Transverse colon (tissue), 4 donors: ENCODE measurements around the gene SMKR1. TPM values are rescaled to one million over a fixed set of nuclear protein-coding genes. Genes with fewer than 3 reads are reported as not detected.

Experiments used
- DNase-seq: peaks from one replicate; pipeline ENCODE4 v3.0.0-alpha.2; 2019
- H3K27ac ChIP-seq, 4 donors: fragments of 200-600 bp; sonication (generic); 2 replicates each; pipeline ENCODE4 v1.5.1; 2016 to 2018; ENCODE audit warnings: inconsistent platforms in 4 of 4
- H3K27me3 ChIP-seq: fragments of 200-600 bp; sonication (generic); 2 replicates; pipeline ENCODE4 v1.5.1; 2017; ENCODE audit warnings: inconsistent platforms
- H3K36me3 ChIP-seq, 4 donors: fragments of 200-600 bp; sonication (generic); 2 replicates each; pipeline ENCODE4 v1.5.1; 2017 to 2019; ENCODE audit warnings: inconsistent platforms in 4 of 4
- H3K4me1 ChIP-seq, 4 donors: fragments of 200-600 bp; sonication (generic); 2 replicates each; pipeline ENCODE4 v1.5.1; 2017 to 2020; ENCODE audit warnings: inconsistent platforms in 4 of 4
- H3K4me3 ChIP-seq, 4 donors: fragments of 200-600 bp; sonication (generic); 1 replicate in 1 of 4; 2 replicates in 3 of 4; pipeline versions ENCODE4 v1.5.1 to v1.6.1; 2017 to 2019; ENCODE audit warnings: inconsistent platforms in 4 of 4
- H3K9me3 ChIP-seq, 2 donors: fragments of 200-600 bp; sonication (generic); 2 replicates each; pipeline ENCODE4 v1.5.1; 2017 to 2019; ENCODE audit warnings: inconsistent platforms in 2 of 2
- EP300 ChIP-seq: sonication (generic); formaldehyde crosslinking; IDR thresholded peaks from one replicate; pipeline ENCODE4 v1.6.1; 2017; ENCODE audit warnings: antibody characterized with exemption, low read depth
- POLR2A ChIP-seq: fragments of 450-650 bp; IDR thresholded peaks from one replicate; pipeline ENCODE4 v1.6.1; 2016; ENCODE audit warnings: antibody characterized with exemption, mild to moderate bottlenecking, moderate library complexity
- POLR2AphosphoS5 ChIP-seq, 3 donors: sonication (generic); formaldehyde crosslinking; IDR thresholded peaks; one replicate each; pipeline ENCODE4 v1.6.1; 2016; ENCODE audit warnings: antibody characterized with exemption in 3 of 3
- WGBS, 2 donors: methylation state at CpG; one replicate each; pipeline ENCODE4 v1.1.5; 2018; ENCODE audit warnings: low coverage in 1 of 2; 5-methylcytosine and 5-hydroxymethylcytosine counted together
- in situ Hi-C, 4 donors: fragments of 200-750 bp; cut with MboI; loops; one replicate each; pipeline versions ENCODE4 v1.15.0 to v1.15.1; 2017; ENCODE audit warnings: low sequenced_read_pairs in 3 of 4, low pct_ligation_motif_present in 1 of 4, low pct_unique_long_range_greater_than_20kb in 1 of 4
- intact Hi-C: fragments of 100-400 bp; cut with DNase I; formaldehyde crosslinking; loops from one replicate; pipeline ENCODE4 v1.15.1; 2023; ENCODE audit warnings: low total_unique reads
- total RNA-seq, 4 donors: library from RNA; depleted of rRNA; stranded (reverse); fragments of >200 nt; gene quantifications; one replicate each; pipeline ENCODE4 v1.1.0, GENCODE V29; 2016
- TF ChIP-seq, protein P1 (sequence below), 5 experiments: fragments of 200-600 bp in 3 of 5; fragments of 450-650 bp in 2 of 5; sonication (generic) in 3 of 5; IDR thresholded peaks; 1 replicate in 2 of 5; 2 replicates in 3 of 5; pipeline ENCODE4 v1.5.1; 2016 to 2017; ENCODE audit warnings: antibody characterized with exemption in 5 of 5, inconsistent platforms in 3 of 5, mild to moderate bottlenecking in 2 of 5, moderate library complexity in 1 of 5

The SMKR1 gene
- total RNA-seq, 4 donors from 2014 or later, result not detected

DNA sequence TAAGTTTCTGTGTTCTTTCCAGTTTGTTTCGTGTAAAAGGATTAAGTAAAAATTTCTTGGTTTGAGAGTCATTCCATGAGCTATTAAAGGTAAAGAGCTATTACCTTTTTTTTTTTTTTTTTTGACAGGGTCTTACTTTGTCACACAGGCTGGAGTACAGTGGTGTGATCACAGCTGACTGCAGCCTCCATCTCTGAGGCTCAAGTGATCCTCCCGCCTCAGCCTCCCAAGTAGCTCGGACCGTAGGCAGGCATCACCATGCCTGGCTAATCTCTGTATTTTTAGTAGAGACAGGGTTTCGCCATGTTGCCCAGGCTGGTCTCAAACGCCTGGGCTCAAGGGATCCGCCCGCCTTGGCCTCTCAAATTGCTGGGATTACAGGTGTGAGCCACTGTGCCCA lies 1.4 kb downstream of the SMKR1 start:
- Histone ChIP-seq H3K4me1 (peaks cover 0 to 9% (median 5%) of the 10 kb centered on the region in 4 donors), H3K27ac (no peak overlapping the region), H3K36me3 (no peaks in the 10 kb centered on the region), H3K9me3 (no peaks in the 10 kb centered on the region), H3K4me3 (no peak overlapping the region), H3K27me3 (peaks cover 18% of the 10 kb centered on the region)
- DNase-seq, result no peak
- in situ Hi-C loops (no loop called here), intact Hi-C loops (no loop called here)
- TF ChIP-seq, protein P1, sequence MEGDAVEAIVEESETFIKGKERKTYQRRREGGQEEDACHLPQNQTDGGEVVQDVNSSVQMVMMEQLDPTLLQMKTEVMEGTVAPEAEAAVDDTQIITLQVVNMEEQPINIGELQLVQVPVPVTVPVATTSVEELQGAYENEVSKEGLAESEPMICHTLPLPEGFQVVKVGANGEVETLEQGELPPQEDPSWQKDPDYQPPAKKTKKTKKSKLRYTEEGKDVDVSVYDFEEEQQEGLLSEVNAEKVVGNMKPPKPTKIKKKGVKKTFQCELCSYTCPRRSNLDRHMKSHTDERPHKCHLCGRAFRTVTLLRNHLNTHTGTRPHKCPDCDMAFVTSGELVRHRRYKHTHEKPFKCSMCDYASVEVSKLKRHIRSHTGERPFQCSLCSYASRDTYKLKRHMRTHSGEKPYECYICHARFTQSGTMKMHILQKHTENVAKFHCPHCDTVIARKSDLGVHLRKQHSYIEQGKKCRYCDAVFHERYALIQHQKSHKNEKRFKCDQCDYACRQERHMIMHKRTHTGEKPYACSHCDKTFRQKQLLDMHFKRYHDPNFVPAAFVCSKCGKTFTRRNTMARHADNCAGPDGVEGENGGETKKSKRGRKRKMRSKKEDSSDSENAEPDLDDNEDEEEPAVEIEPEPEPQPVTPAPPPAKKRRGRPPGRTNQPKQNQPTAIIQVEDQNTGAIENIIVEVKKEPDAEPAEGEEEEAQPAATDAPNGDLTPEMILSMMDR (IDR thresholded peaks at IDR 0.05), result no peak
- TF ChIP-seq POLR2A (no peak), POLR2AphosphoS5 (IDR thresholded peaks at IDR 0.05) (no peak), EP300 (no peak)
- WGBS, 2 donors, result 84 to 88% methylated on average over 2 to 8 of the region's 8 CpGs

- 75% methylated on average over 8 of the region's 8 CpGs; no CpG with 5 or more reads in 1 of the 2 donors for WGBS, 2 donors
- intact Hi-C loops (no loop called here), in situ Hi-C loops (no loop called here)
- H3K27me3 ChIP-seq, result no peaks in the 10 kb centered on the region
- H3K36me3 ChIP-seq, result no peaks in the 10 kb centered on the region
- H3K4me3 ChIP-seq, result no peak overlapping the region
- H3K27ac ChIP-seq, result no peak overlapping the region
- no peak for DNase-seq
- TF ChIP-seq, protein P1 (IDR thresholded peaks at IDR 0.05), result no peak
- TF ChIP-seq POLR2AphosphoS5 (IDR thresholded peaks at IDR 0.05), result no peak
- no peak for TF ChIP-seq POLR2A
- no peak for TF ChIP-seq EP300
- no peaks in the 10 kb centered on the region for H3K4me1 ChIP-seq
- H3K9me3 ChIP-seq, result no peaks in the 10 kb centered on the region
Observed at GRCh38 chr7:129512192-129512591, 9.9 kb downstream of the SMKR1 start.

- Histone ChIP-seq H3K4me1 (no peaks in the 10 kb centered on the region), H3K9me3 (no peaks in the 10 kb centered on the region), H3K4me3 (no peak overlapping the region), H3K36me3 (no peaks in the 10 kb centered on the region), H3K27ac (no peak overlapping the region), H3K27me3 (no peaks in the 10 kb centered on the region)
- WGBS, 2 donors, result 81 to 86% methylated on average over 9 to 10 of the region's 10 CpGs
- in situ Hi-C loops, result no loop called here
- TF ChIP-seq EP300 (no peak), POLR2AphosphoS5 (IDR thresholded peaks at IDR 0.05) (no peak), POLR2A (no peak)
- TF ChIP-seq, protein P1 (IDR thresholded peaks at IDR 0.05), result no peak
- no peak for DNase-seq
- intact Hi-C loops, result no loop called here
Observed at GRCh38 chr7:129513546-129513945, 11.2 kb downstream of the SMKR1 start.

DNA sequence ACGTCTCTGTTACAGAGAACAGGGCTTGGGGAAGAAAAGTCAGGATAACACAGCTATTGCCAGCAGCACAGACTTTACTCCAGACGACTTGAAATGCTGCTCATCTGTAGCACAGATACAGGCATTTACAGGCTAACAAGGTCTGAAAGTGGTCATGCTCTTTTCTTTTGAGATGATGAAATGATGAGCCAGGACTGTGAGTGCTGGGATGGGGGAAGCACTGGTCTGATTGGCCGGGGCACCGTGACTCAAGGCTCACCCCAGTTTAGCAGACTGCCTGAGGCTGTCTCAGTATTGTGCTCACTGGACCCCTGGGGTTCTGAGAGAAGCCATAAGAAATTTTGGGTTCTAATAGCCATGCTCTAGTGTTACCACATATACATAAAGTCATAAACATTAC lies 12.4 kb downstream of the SMKR1 start:
- intact Hi-C loops (no loop called here), in situ Hi-C loops (no loop called here)
- no peak overlapping the region for H3K4me3 ChIP-seq
- H3K27ac ChIP-seq, result no peak overlapping the region
- no peaks in the 10 kb centered on the region for H3K36me3 ChIP-seq
- 50 to 71% methylated on average over 2 to 4 of the region's 4 CpGs for WGBS, 2 donors
- H3K4me1 ChIP-seq, result no peaks in the 10 kb centered on the region
- TF ChIP-seq EP300 (no peak), POLR2AphosphoS5 (IDR thresholded peaks at IDR 0.05) (no peak), POLR2A (no peak)
- TF ChIP-seq, protein P1 (IDR thresholded peaks at IDR 0.05), result no peak
- no peak for DNase-seq
- no peaks in the 10 kb centered on the region for H3K27me3 ChIP-seq
- H3K9me3 ChIP-seq, result no peaks in the 10 kb centered on the region
